HG02884 (cell line): ENCODE results near the gene EBF3.

Experiments used
- ATAC-seq: cut with Tn5 transposase; IDR thresholded peaks from one replicate; pipeline ENCODE4 v1.9.1; 2021; ENCODE audit warnings: mild to moderate bottlenecking, moderate library complexity; ENCODE audit not compliant: unreplicated experiment

Gene EBF3

DNA sequence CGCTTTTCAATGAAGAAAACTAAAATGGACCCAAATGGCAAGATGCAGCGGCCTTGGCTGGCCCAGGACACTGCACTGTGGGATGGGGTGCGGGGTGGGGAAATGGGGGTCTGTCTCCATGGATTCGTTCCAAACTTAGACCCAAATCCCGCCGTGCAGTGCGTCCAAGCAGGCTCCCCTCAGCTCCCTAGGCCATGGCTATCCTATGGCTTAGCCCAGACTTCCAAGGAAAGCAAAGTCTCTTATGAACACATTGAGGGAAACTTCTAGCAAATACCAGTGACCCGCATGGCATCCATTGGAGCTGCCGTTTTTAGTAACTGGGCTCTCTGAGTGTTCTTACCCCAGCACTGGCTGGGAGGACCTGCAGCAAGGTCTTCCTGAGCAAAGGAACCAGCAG lies 122.5 kb downstream of the EBF3 start:
- ATAC-seq, result no peak

- no peak for ATAC-seq
These were observed 123.0 kb downstream of the EBF3 start for GRCh38 chr10:129841071-129841470.

GRCh38 chr10:129840196-129840590 lies 123.9 kb downstream of the EBF3 start:
- no peak for ATAC-seq

GRCh38 chr10:129839285-129840195 lies 124.5 kb downstream of the EBF3 start:
- ATAC-seq, result no peak

- ATAC-seq, result no peak
These were observed 125.3 kb downstream of the EBF3 start for GRCh38 chr10:129838794-129839193.

DNA sequence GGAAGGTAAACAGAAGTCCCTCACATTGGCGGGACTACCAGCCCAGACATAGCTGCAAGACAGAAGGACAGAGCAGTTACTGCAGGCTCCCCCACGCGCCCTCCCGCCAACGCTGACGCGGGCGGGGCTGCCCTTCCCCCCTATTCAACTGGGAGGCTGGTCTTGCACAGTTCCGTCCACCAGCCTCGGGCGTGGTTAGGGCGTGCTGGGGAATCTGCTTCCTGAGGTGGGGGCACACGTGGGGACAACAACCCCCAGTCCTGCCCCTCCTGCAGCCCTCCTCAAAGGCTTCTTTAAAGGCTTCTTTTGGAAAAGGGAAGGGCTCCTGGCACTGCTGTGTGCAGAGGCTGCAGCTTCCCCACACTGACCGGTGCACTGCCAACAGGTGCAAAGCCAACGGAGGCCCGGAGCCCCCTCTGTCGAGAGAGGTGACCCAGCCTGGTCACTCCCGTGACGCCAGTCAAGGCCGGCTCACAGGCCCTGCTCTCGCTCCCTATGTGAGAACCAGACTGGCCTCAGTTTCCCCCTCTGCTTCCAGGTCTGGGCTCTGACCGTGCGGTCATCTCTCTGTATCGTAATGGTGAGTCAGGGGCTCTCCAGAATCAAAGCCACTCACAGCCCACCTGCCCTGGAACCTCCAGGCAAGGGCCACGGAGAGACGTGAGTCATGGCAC lies 126.0 kb downstream of the EBF3 start:
- no peak for ATAC-seq

GRCh38 chr10:129836253-129836652 lies 127.8 kb downstream of the EBF3 start:
- no peak for ATAC-seq

DNA sequence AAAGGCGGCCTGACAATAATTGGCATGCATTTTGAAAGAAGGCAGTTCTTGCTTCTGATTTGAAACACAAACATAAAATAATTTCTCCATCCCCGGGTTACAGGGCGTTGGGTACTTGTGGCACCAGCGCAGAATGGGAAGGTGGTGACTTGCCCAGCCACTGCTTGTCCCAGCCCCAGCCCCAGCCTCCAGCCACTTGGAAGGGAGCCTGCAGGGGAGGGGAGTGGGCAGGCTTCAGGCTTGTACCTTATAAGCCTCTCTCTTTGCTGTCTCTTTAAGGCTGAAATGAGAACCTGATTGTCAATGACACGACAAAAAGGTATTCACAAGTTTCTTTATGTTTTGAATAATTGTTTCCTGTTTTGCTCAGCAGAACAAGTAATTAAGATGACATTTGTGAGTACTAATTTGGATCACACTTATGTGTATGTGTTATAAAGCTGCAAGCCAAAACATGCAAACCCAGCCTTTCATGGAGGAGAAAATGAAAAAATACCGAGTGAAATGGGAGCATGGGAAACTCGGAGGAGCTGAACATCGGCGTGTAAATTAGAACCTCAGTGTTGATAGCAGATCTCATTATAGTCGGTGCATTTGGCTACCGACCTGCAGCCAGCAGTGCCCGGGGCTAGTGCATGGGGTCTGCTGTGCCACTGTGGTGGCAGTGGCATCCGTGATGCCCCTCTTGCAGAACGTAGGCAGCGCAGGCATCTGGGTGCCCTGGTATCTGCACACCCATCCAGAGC lies 129.9 kb downstream of the EBF3 start:
- no peak for ATAC-seq

- no peak for ATAC-seq
These were observed 130.6 kb downstream of the EBF3 start for GRCh38 chr10:129833468-129833950.

DNA sequence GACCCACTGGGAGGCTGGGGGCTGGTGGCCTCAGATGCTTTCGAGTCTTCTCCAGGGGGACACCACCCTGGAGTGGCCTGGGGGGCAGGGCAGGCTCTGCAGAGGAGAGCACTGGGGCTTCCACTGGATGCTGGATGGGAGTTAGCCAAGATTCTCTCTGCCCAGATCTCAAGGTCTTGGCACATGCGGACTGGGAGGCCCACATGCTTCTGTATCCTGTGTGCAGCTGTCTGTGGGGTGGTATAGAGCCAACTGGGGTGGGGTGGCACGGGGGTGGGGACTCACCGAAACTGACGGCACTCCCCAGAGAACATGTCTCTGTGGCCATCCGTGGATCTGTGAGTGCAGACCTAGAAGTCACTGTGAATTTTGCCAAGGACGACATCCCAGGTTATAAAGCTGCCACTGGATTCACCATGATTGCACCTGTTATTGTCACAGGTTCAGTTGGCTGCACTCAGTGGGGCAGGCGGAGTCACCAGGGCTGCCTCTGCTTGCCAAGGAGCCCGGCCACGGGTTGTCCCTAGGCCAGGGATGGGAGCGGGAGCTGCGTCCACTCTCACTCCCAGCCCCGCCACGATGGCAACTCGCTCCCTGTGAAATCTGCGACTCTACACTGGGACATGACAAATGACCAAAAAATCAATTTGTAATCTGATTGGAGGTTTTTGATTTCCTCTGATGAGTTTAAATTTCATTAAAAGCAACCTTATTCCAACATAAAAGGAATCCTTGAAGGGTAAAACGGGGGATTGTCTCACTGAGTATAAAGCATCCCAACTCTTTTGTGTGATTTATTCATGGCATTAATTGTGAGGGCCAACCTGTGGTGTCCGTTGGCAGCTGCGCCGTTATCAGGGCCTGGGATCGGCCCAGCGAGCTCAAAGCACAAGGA lies 131.3 kb downstream of the EBF3 start:
- no peak for ATAC-seq

DNA sequence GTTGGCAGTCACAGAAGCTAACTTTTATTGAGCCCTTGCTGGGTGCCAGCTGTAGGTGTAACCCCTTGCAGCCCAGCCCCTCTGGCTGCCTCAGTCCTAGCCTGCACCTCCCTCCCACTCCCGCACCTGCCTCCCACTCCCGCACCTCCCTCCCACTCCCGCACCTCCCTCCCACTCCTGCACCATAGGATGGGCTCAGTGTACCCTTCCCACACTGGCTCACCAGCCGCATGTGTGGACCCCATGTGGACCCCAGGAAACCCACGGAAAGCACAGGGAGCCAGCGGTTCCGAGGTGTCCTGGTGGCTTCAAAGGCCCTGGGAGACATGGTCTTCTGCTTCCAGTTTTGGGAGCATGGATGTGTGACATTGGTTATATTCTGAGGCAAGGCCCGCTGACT lies 132.9 kb downstream of the EBF3 start:
- no peak for ATAC-seq

- ATAC-seq, result no peak
These were observed 138.2 kb downstream of the EBF3 start for GRCh38 chr10:129825826-129826225.

DNA sequence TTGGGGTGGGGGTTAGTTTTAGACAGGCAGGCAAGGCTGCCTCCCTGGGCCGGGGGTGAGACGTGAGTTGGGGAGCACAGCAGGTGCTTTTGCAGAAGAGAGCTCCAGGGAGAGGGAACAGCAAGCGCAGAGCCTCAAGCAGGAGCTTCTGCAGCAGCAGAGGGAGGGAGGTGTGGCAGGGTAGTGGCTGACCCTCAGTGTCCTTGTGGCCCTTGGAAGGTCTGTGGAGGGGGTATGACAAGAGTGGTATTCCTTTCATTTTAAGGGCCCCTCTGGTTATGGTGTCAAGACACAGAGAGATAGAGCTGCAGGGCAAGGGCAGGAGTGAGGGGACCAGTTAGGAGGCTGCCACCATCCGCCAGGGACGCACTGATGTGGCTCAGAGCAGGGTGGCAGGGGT lies 138.9 kb downstream of the EBF3 start:
- no peak for ATAC-seq

DNA sequence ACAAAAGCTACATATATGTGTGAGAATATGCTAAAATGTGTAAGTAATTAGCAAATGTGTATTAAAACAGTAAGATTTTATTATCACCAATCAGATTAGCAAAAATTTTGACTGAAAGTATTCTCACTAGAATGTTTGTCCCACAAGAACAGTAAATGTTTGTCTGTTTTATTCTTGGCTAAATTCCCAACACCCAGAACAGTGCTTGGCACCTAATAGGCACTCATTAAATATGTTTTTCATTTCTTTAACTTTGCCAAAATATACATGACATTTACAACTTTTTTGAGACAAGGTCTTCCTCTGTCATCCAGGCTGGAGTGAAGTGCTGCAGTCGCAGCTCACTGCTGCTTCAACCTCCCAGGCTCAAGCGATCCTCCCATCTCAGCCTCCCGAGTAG lies 143.6 kb downstream of the EBF3 start:
- no peak for ATAC-seq

DNA sequence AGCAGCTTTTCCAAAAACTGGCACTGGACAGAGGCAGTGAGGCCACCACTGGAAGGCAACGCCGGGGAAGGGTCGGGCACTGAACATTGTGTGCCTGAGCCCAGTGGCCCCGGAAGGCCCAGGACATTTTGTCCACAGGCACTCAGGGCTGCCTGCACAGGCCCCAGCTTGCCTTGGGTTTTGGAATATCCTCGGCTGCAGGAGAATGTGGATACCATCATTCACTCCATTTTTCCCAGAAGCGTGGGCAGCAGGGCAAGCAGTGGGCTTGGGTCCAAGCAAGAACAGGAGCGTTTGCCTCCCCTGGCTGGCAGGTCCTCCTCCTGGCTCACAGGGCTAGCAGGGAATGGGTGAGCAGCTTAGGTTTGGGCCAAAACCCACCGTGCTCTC lies 147.4 kb downstream of the EBF3 start:
- ATAC-seq, result no peak

- ATAC-seq, result no peak
These were observed 148.0 kb downstream of the EBF3 start for GRCh38 chr10:129815898-129816655.

GRCh38 chr10:129814681-129815646 lies 149.1 kb downstream of the EBF3 start:
- no peak for ATAC-seq

GRCh38 chr10:129812398-129812797 lies 151.7 kb downstream of the EBF3 start:
- ATAC-seq, result no peak

DNA sequence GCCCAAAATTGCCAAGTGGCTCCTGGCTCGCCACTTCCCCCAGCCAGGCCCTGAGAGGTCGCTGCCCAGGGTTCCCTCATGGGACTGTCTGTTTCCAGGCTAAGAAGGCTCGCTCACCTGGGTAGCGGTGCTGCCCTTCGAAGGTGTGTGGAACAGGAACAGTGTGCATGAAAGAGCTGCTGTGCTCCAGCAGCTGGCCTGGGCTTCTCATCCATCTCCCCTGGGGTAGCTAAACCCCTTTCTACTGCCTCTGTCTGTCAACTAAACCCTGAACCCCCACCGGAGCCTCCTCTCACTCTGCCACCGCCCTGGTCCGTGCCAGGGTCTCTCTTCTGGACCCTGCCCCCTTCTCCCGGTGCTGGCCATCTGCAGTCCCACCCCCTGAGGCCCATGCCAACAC lies 152.9 kb downstream of the EBF3 start:
- no peak for ATAC-seq
